Osteoblast (primary cell): ENCODE measurements around the gene PPIL4. TPM values are rescaled to one million over a fixed set of nuclear protein-coding genes. Genes with fewer than 3 reads are reported as not detected.
A peak's percentile ranks its signal among the peaks of the same experiment; 100 is the strongest.

ENCODE experiments used
- DNase-seq: peaks from one replicate; pipeline ENCODE4 v3.0.0; 2011; ENCODE audit warnings: low spot score, mixed read lengths; ENCODE audit not compliant: insufficient read length; ENCODE audit errors: missing footprints
- H2AFZ ChIP-seq: 2 replicates; pipeline ENCODE4 v1.6.0; 2011; ENCODE audit warnings: mild to moderate bottlenecking, low read length
- H3K27ac ChIP-seq: 2 replicates; pipeline ENCODE4 v1.5.1; 2011; ENCODE audit warnings: mild to moderate bottlenecking, low read depth, low read length, moderate library complexity
- H3K27me3 ChIP-seq: 2 replicates; pipeline ENCODE4 v1.6.0; 2012; ENCODE audit warnings: mild to moderate bottlenecking, control low read depth, inconsistent platforms, low read length, moderate library complexity; ENCODE audit not compliant: insufficient read depth
- H3K36me3 ChIP-seq: 2 replicates; pipeline ENCODE4 v1.5.1; 2011; ENCODE audit warnings: mild to moderate bottlenecking, low read length, control low read depth, moderate library complexity; ENCODE audit not compliant: insufficient read depth
- H3K4me1 ChIP-seq: 2 replicates; pipeline ENCODE4 v1.5.1; 2011; ENCODE audit warnings: mild to moderate bottlenecking, low read length, control low read depth, moderate library complexity; ENCODE audit not compliant: insufficient read depth
- H3K4me2 ChIP-seq: 2 replicates; pipeline ENCODE4 v1.6.0; 2011; ENCODE audit warnings: mild to moderate bottlenecking, low read length; ENCODE audit not compliant: insufficient read depth
- H3K4me3 ChIP-seq: fragments of 200-600 bp; sonication (generic); 3 replicates; pipeline ENCODE4 v1.5.1; 2012; ENCODE audit warnings: mild to moderate bottlenecking, low read length, inconsistent platforms; ENCODE audit not compliant: insufficient read depth
- H3K79me2 ChIP-seq: 2 replicates; pipeline ENCODE4 v1.6.0; 2012; ENCODE audit warnings: mild to moderate bottlenecking, low read length, control low read depth, inconsistent platforms; ENCODE audit not compliant: insufficient read depth
- H3K9me3 ChIP-seq: 2 replicates; pipeline ENCODE4 v1.5.1; 2011; ENCODE audit warnings: low read depth, low read length, control low read depth
- H4K20me1 ChIP-seq: 2 replicates; pipeline ENCODE4 v1.6.0; 2012; ENCODE audit warnings: mild to moderate bottlenecking, low read length, control low read depth; ENCODE audit not compliant: insufficient read depth
- total RNA-seq: library from RNA; depleted of rRNA; stranded (reverse); fragments of >200 nt; gene quantifications from 2 replicates; pipeline ENCODE4 v1.2.3, GENCODE V29; 2012
- TF ChIP-seq, protein P1 (sequence below): IDR thresholded peaks from 2 replicates; pipeline ENCODE4 v1.5.1; 2011; ENCODE audit warnings: mild to moderate bottlenecking, low read depth, low read length, moderate library complexity; ENCODE audit errors: extremely low read depth

The PPIL4 gene
- total RNA-seq, 1 donor, result 33.3 TPM

DNA sequence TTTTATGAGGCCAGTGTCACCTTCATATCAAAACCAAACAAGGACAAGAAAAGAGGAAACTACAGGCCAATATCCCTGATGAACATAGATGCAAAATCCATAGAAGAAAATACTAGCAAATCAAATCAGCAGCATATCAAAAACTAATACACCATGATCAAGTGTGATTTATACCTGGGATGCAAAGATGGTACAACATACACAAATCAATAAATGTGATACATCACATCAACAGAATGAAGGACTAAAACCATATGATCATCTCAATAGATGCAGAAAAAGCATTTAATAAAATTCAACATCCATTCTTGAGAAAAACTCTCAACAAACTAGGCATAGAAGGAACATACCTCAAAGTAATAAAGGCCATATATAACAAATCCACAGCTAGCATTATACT is 12.2 kb upstream of the PPIL4 start:
- Histone ChIP-seq H3K27ac (no peak overlapping the region), H2AFZ (no peak overlapping the region), H3K4me1 (peaks cover under 1% of the 10 kb centered on the region), H3K27me3 (peaks cover 9% of the 10 kb centered on the region), H3K79me2 (no peaks in the 10 kb centered on the region), H3K4me3 (no peak overlapping the region), H3K4me2 (no peak overlapping the region), H3K9me3 (no peaks in the 10 kb centered on the region), H4K20me1 (no peaks in the 10 kb centered on the region), H3K36me3 (no peaks in the 10 kb centered on the region)
- TF ChIP-seq, protein P1, sequence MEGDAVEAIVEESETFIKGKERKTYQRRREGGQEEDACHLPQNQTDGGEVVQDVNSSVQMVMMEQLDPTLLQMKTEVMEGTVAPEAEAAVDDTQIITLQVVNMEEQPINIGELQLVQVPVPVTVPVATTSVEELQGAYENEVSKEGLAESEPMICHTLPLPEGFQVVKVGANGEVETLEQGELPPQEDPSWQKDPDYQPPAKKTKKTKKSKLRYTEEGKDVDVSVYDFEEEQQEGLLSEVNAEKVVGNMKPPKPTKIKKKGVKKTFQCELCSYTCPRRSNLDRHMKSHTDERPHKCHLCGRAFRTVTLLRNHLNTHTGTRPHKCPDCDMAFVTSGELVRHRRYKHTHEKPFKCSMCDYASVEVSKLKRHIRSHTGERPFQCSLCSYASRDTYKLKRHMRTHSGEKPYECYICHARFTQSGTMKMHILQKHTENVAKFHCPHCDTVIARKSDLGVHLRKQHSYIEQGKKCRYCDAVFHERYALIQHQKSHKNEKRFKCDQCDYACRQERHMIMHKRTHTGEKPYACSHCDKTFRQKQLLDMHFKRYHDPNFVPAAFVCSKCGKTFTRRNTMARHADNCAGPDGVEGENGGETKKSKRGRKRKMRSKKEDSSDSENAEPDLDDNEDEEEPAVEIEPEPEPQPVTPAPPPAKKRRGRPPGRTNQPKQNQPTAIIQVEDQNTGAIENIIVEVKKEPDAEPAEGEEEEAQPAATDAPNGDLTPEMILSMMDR, result no peak
- no peak for DNase-seq

DNA sequence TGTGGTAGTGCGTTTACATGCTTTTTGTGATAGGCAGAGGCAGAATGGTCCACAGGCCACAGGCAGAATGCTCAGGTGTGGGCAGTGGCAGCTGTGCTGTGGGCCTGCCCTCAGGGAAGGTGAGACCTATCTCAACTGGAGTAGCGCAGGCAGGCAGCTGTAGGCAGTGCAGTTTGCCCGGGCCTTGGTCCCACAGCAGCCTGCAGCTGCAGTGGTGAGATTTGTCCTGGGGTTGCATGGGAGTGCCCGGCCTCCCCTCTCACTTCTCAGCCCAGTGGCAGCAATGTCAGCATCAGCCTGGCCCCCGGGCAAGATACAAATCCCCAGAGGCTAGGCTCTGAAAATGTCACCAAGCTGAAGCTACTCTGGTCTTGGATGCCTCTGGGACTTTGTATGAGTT is 6.1 kb upstream of the PPIL4 start:
- DNase-seq, result no peak
- Histone ChIP-seq H3K4me3 (no peak overlapping the region), H3K79me2 (no peaks in the 10 kb centered on the region), H3K27ac (no peak overlapping the region), H2AFZ (no peak overlapping the region), H3K9me3 (no peaks in the 10 kb centered on the region), H3K4me1 (no peaks in the 10 kb centered on the region), H3K36me3 (no peaks in the 10 kb centered on the region), H4K20me1 (no peaks in the 10 kb centered on the region), H3K4me2 (no peak overlapping the region), H3K27me3 (peaks cover 6% of the 10 kb centered on the region)
- TF ChIP-seq, protein P1, result no peak

DNA sequence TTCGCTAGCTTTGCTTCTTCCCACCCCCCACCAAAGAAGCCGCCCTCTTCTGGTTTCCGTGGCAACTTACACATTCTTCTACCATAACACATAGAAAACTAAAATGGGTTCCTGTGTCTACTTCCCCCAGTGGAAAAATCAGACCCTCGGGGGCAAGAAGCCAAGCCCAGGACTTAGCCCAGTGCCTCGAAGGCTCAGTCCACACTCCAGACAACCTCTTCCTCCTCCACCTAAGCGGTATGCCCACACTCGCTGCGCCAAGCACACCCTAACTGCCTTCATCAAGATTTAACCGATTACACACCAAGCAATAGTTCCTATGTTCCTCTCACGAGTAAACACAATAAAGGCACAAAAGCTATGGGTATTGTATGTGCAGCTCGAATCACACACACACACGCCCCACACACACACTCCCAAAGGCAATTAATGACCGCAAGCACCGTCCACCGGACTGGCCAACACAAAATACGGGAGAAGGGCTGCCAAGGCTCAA is 537 bp downstream of the PPIL4 start:
- peaks cover 2% of the 10 kb centered on the region for H3K36me3 ChIP-seq
- H2AFZ ChIP-seq, result peak overlapping the region; percentile 92
- H3K4me3 ChIP-seq, result peak overlapping the region; percentile 97
- H3K4me1 ChIP-seq, result peaks cover 13% of the 10 kb centered on the region
- peak overlapping the region; percentile 100 for H3K27ac ChIP-seq
- H3K4me2 ChIP-seq, result peak overlapping the region; percentile 96
- DNase-seq, result peak; percentile 62
- peaks cover 50% of the 10 kb centered on the region for H3K79me2 ChIP-seq
- peaks cover 24% of the 10 kb centered on the region for H4K20me1 ChIP-seq
- no peaks in the 10 kb centered on the region for H3K9me3 ChIP-seq
- TF ChIP-seq, protein P1, result peak; percentile 8
- peaks cover 2% of the 10 kb centered on the region for H3K27me3 ChIP-seq

DNA sequence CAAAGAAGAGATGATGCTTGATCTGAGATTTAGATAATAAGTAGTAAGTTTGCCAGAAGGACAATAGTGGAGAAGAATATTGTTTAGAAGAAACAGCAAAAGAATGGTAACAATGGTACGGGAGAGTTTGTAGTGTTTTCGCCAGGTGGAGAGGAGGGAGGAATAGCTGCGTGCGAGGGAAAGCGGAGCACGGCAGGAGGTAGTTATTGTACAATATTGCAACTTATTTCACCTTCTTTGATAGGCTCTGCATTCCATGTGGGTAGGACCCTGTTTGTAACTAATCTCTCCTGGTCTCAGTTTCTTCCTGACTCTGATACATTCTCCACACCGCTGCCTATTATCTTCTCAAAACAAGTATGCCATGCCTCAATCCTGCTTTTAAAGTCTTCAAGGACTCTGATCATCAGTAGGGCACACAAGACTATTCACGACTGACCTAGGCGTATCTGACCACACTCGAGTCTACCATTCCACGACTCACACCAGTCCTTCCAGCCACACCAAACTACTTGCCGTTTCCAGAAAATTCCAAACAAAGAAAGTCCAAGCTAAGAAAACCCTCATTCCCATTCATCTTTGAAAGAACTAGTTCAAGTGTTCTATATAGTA is 1.1 kb downstream of the PPIL4 start:
- Histone ChIP-seq H3K4me2 (peak overlapping the region; percentile 96), H3K36me3 (peaks cover 8% of the 10 kb centered on the region), H2AFZ (peak overlapping the region; percentile 92), H3K4me1 (peaks cover 13% of the 10 kb centered on the region), H3K9me3 (no peaks in the 10 kb centered on the region), H3K27me3 (peaks cover 2% of the 10 kb centered on the region), H3K79me2 (peaks cover 53% of the 10 kb centered on the region), H4K20me1 (peaks cover 24% of the 10 kb centered on the region), H3K4me3 (peak overlapping the region; percentile 97), H3K27ac (peak overlapping the region; percentile 100)
- DNase-seq, result no peak
- TF ChIP-seq, protein P1, result no peak
